Measurements from ENCODE around the gene GEMIN7.

GEMIN7 gene

GRCh38 chr19:45096700-45097099 lies 17.6 kb downstream of the GEMIN7 start:
- no peak overlapping the region for H3K4me3 ChIP-seq (replicated peaks; ENCODE audit: insufficient read depth, low read length)
- DNase-seq (ENCODE audit: low read depth in 1 of 2, low spot score in 1 of 2), result no peak
- TF ChIP-seq SPI1 (IDR thresholded peaks at IDR 0.05; ENCODE audit: borderline replicate concordance, low read depth) (no peak), REST (IDR thresholded peaks at IDR 0.05; ENCODE audit: insufficient replicate concordance, low read depth) (no peak), CTCF (IDR thresholded peaks at IDR 0.05; ENCODE audit: insufficient read depth, low read length) (no peak), GABPA (IDR thresholded peaks at IDR 0.05; ENCODE audit: low read depth) (no peak), POLR2AphosphoS5 (IDR thresholded peaks at IDR 0.05; ENCODE audit: low read depth) (no peak)

GRCh38 chr19:45097450-45097775 lies 18.4 kb downstream of the GEMIN7 start:
- no peak for DNase-seq (ENCODE audit: low read depth in 1 of 2, low spot score in 1 of 2)
- no peak overlapping the region for H3K4me3 ChIP-seq (replicated peaks; ENCODE audit: insufficient read depth, low read length)
- H3K27ac ChIP-seq (replicated peaks), result no peak overlapping the region
- no peaks in the 10 kb centered on the region for H3K27me3 ChIP-seq (ENCODE audit: insufficient read depth, poor library complexity, severe bottlenecking)
- no peak for TF ChIP-seq SPI1 (IDR thresholded peaks at IDR 0.05; ENCODE audit: borderline replicate concordance, low read depth)
- no peak for TF ChIP-seq GABPA (IDR thresholded peaks at IDR 0.05; ENCODE audit: low read depth)
- no peak for TF ChIP-seq REST (IDR thresholded peaks at IDR 0.05; ENCODE audit: insufficient replicate concordance, low read depth)
- TF ChIP-seq POLR2AphosphoS5 (IDR thresholded peaks at IDR 0.05; ENCODE audit: low read depth), result no peak
- no peak for TF ChIP-seq CTCF (IDR thresholded peaks at IDR 0.05; ENCODE audit: insufficient read depth, low read length)

More at GRCh38 chr19:45096700-45097099, 17.6 kb downstream of the GEMIN7 start:
- no peak overlapping the region for H3K27ac ChIP-seq (replicated peaks)
- no peaks in the 10 kb centered on the region for H3K27me3 ChIP-seq (ENCODE audit: insufficient read depth, poor library complexity, severe bottlenecking)

GRCh38 chr19:45097776-45098520 lies 18.9 kb downstream of the GEMIN7 start:
- no peak overlapping the region for H3K4me3 ChIP-seq (replicated peaks; ENCODE audit: insufficient read depth, low read length)
- H3K27me3 ChIP-seq (ENCODE audit: insufficient read depth, poor library complexity, severe bottlenecking), result no peaks in the 10 kb centered on the region
- H3K27ac ChIP-seq (replicated peaks), result 0 out of 2 replicates have a peak overlapping the region, but pooled peaks have one; percentile 11
- DNase-seq (ENCODE audit: low read depth in 1 of 2, low spot score in 1 of 2), result peak in 1 of 2 experiments; percentile 45
- TF ChIP-seq SPI1 (IDR thresholded peaks at IDR 0.05; ENCODE audit: borderline replicate concordance, low read depth) (no peak), REST (IDR thresholded peaks at IDR 0.05; ENCODE audit: insufficient replicate concordance, low read depth) (no peak), POLR2AphosphoS5 (IDR thresholded peaks at IDR 0.05; ENCODE audit: low read depth) (no peak), GABPA (IDR thresholded peaks at IDR 0.05; ENCODE audit: low read depth) (no peak), CTCF (IDR thresholded peaks at IDR 0.05; ENCODE audit: insufficient read depth, low read length) (no peak)
